PC-3 (cell line): ENCODE measurements around the gene ACOXL. TPM values are rescaled to one million over a fixed set of nuclear protein-coding genes. Genes with fewer than 3 reads are reported as not detected.

ENCODE experiments used
- ATAC-seq: fragments of 200-7000 bp; cut with Tn5 transposase; 2 replicates; pipeline ENCODE4 v1.9.1; 2020; ENCODE audit warnings: mild to moderate bottlenecking, moderate library complexity
- BruUV-seq: library from RNA; stranded (reverse); fragments of 400-500 nt; replicated peaks from 2 replicates; lab custom pipeline; 2021; lab: Mats Ljungman, UMichigan
- CTCF ChIA-PET: fragments of 300-600 bp; sonication (Branson Sonifier 250); formaldehyde crosslinking; loops from one replicate; lab custom pipeline; 2022; ENCODE audit warnings: antibody characterized with exemption; lab: Charles Lee
- POLR2A ChIA-PET: fragments of 300-600 bp; sonication (Branson Sonifier 250); formaldehyde crosslinking; loops from one replicate; lab custom pipeline; 2022; ENCODE audit warnings: antibody characterized with exemption; ENCODE audit not compliant: unreplicated experiment; lab: Charles Lee
- DNase-seq: peaks from one replicate; pipeline ENCODE4 v3.0.0-alpha.2; 2015
- H2AFZ ChIP-seq: fragments of 300-600 bp; sonication (generic); 2 replicates; pipeline ENCODE4 v1.6.0; 2016; ENCODE audit warnings: antibody characterized with exemption, low read length
- H3F3A ChIP-seq: fragments of 300-600 bp; sonication (generic); one replicate; pipeline ENCODE4 v1.6.0; 2017; ENCODE audit warnings: antibody characterized with exemption, low read length, control low read depth, mild to moderate bottlenecking; ENCODE audit not compliant: unreplicated experiment
- H3K27ac ChIP-seq: fragments of 300-600 bp; sonication (generic); 2 replicates; pipeline ENCODE4 v1.5.1; 2016; ENCODE audit warnings: mild to moderate bottlenecking, low read length
- H3K27me3 ChIP-seq: fragments of 300-600 bp; sonication (generic); 2 replicates; pipeline ENCODE4 v1.6.1; 2016; ENCODE audit warnings: low read length, mixed read lengths
- H3K36me3 ChIP-seq: fragments of 300-600 bp; sonication (generic); 2 replicates; pipeline ENCODE4 v1.6.1; 2016; ENCODE audit warnings: low read depth, mixed run types, low read length, mixed read lengths
- H3K4me1 ChIP-seq: fragments of 300-600 bp; sonication (generic); 2 replicates; pipeline ENCODE4 v1.5.1; 2016; ENCODE audit warnings: low read length; ENCODE audit not compliant: insufficient read depth
- H3K4me2 ChIP-seq: fragments of 300-600 bp; sonication (generic); 2 replicates; pipeline ENCODE4 v1.6.0; 2016; ENCODE audit warnings: low read length
- H3K4me3 ChIP-seq: fragments of 300-600 bp; sonication (generic); 2 replicates; pipeline ENCODE4 v1.5.1; 2016; ENCODE audit warnings: mild to moderate bottlenecking, low read length, mixed read lengths
- H3K79me2 ChIP-seq: fragments of 300-600 bp; sonication (generic); 2 replicates; pipeline ENCODE4 v1.6.1; 2017; ENCODE audit warnings: low read length, mixed read lengths
- H3K9ac ChIP-seq: fragments of 300-600 bp; sonication (generic); 2 replicates; pipeline ENCODE4 v1.6.0; 2016; ENCODE audit warnings: mild to moderate bottlenecking, low read length
- H3K9me2 ChIP-seq: fragments of 300-600 bp; sonication (generic); replicated peaks from 2 replicates; pipeline ENCODE4 v1.6.1; 2016; ENCODE audit warnings: mixed run types, low read length, mixed read lengths
- H3K9me3 ChIP-seq: fragments of 300-600 bp; sonication (generic); 2 replicates; pipeline ENCODE4 v1.6.1; 2016; ENCODE audit warnings: low read length, mixed read lengths
- H4K20me1 ChIP-seq: fragments of 300-600 bp; sonication (generic); 2 replicates; pipeline ENCODE4 v1.6.1; 2016; ENCODE audit warnings: low read length, mixed read lengths
- CTCF ChIP-seq: fragments of 300-600 bp; sonication (generic); conservative IDR thresholded peaks from 2 replicates; pipeline ENCODE4 v1.5.1; 2017; ENCODE audit warnings: antibody characterized with exemption, low read depth, mild to moderate bottlenecking, low read length
- EZH2 ChIP-seq: fragments of 300-600 bp; sonication (generic); IDR thresholded peaks from one replicate; pipeline ENCODE4 v1.6.1; 2017; ENCODE audit warnings: antibody characterized with exemption, mild to moderate bottlenecking, low read length; ENCODE audit not compliant: unreplicated experiment
- EZH2phosphoT487 ChIP-seq: fragments of 300-600 bp; sonication (generic); IDR thresholded peaks from 2 replicates; pipeline ENCODE4 v1.6.1; 2018; ENCODE audit warnings: mild to moderate bottlenecking, antibody characterized with exemption, low read length, borderline replicate concordance
- intact Hi-C: fragments of 100-400 bp; cut with micrococcal nuclease; formaldehyde crosslinking; loops from 2 replicates; pipeline ENCODE4 v1.9.0; 2023
- total RNA-seq: library from RNA; depleted of rRNA; stranded (reverse); fragments of >200 nt; gene quantifications from 2 replicates; pipeline ENCODE4 v1.2.3, GENCODE V29; 2014

ACOXL gene
- total RNA-seq, 1 experiment from 2014 or later: 16.3 TPM

- Histone ChIP-seq H3K27ac (peak overlapping the region; percentile 92), H3K79me2 (no peaks in the 10 kb centered on the region), H3K4me1 (peaks cover 49% of the 10 kb centered on the region), H3K9me2 (no peaks in the 10 kb centered on the region), H3F3A (no peaks in the 10 kb centered on the region), H3K36me3 (no peaks in the 10 kb centered on the region), H3K9ac (peak overlapping the region; percentile 62; the same call in 1 of the 2 replicates), H2AFZ (peak overlapping the region; percentile 60; the same call in 1 of the 2 replicates), H4K20me1 (no peaks in the 10 kb centered on the region), H3K27me3 (no peaks in the 10 kb centered on the region), H3K4me2 (peak overlapping the region; percentile 71), H3K4me3 (no peak overlapping the region), H3K9me3 (no peaks in the 10 kb centered on the region)
- BruUV-seq: no TSS peak
- TF ChIP-seq EZH2phosphoT487 (no peak), EZH2 (no peak), CTCF (no peak)
- DNase-seq (peak; percentile 14), ATAC-seq (no peak)
- intact Hi-C loops: no loop called here
- POLR2A ChIA-PET: no interaction called here
- CTCF ChIA-PET: interaction anchor here (0.6 to 0.7 kb wide), 2 partner anchors 79 to 89 kb away, joined by 3 read pairs; partner anchors contain the start of gene BCL2L11
Measured at GRCh38 chr2:111031546-111032478, 299.4 kb downstream of the ACOXL start.

GRCh38 chr2:111032721-111033429 lies 300.5 kb downstream of the ACOXL start:
- Histone ChIP-seq H3K4me3 (no peak overlapping the region), H3K4me1 (peaks cover 59% of the 10 kb centered on the region), H3K9ac (peak overlapping the region; percentile 62), H3F3A (no peaks in the 10 kb centered on the region), H4K20me1 (no peaks in the 10 kb centered on the region), H3K79me2 (no peaks in the 10 kb centered on the region), H3K27me3 (no peaks in the 10 kb centered on the region), H3K9me3 (no peaks in the 10 kb centered on the region), H3K36me3 (no peaks in the 10 kb centered on the region), H3K4me2 (peak overlapping the region; percentile 71), H3K9me2 (no peaks in the 10 kb centered on the region), H2AFZ (peak overlapping the region; percentile 60), H3K27ac (peak overlapping the region; percentile 92)
- ATAC-seq: peak; percentile 85
- TF ChIP-seq CTCF (no peak), EZH2phosphoT487 (no peak), EZH2 (no peak)
- CTCF ChIA-PET: interaction anchor here (0.6 to 0.7 kb wide), 2 partner anchors 88 to 93 kb away, joined by 3 to 5 read pairs; partner anchors contain the start of gene BCL2L11
- intact Hi-C loops: no loop called here
- DNase-seq: peak; percentile 90
- BruUV-seq: TSS peak; percentile 54
- POLR2A ChIA-PET: no interaction called here
